ENCODE results near the gene MAPKAPK3. TPM values are rescaled to one million over a fixed set of nuclear protein-coding genes. Genes with fewer than 3 reads are reported as not detected.

MAPKAPK3 gene
- total RNA-seq, 2 experiments from 2014 or later = 204 to 205 TPM

GRCh38 chr3:50630394-50630793, 13.4 kb downstream of the MAPKAPK3 start:
- Mint-ChIP-seq H3K27ac (peak overlapping the region; percentile 61), H3K27me3 (no peaks in the 10 kb centered on the region), H3K4me3 (no peak overlapping the region), H3K36me3 (ENCODE audit: low read depth) (peaks cover 57% of the 10 kb centered on the region), H3K4me1 (ENCODE audit: low read depth) (peaks cover 89% of the 10 kb centered on the region), H3K9me3 (no peaks in the 10 kb centered on the region)
- intact Hi-C loops (cut with micrococcal nuclease) = no loop called here
- ATAC-seq = no peak
- POLR2A ChIA-PET = interaction anchor here (1.4 to 1.9 kb wide), 3 partner anchors 10 to 23 kb away, joined by 4 to 8 read pairs (median 7); partner anchors contain the start of gene MAPKAPK3
- CTCF ChIA-PET = interaction anchor here (1.2 to 8.5 kb wide), 5 partner anchors 10 to 22 kb away, joined by 3 to 47 read pairs (median 4); partner anchors contain the start of gene MAPKAPK3
- no peak for TF ChIP-seq CTCF (IDR thresholded peaks at IDR 0.05)
- no peak for DNase-seq

- Mint-ChIP-seq H3K27ac (no peak overlapping the region), H3K9me3 (no peaks in the 10 kb centered on the region), H3K36me3 (ENCODE audit: low read depth) (peaks cover 54% of the 10 kb centered on the region), H3K4me3 (no peak overlapping the region), H3K27me3 (no peaks in the 10 kb centered on the region), H3K4me1 (ENCODE audit: low read depth) (peaks cover 87% of the 10 kb centered on the region)
- CTCF ChIA-PET = interaction anchor here (1.2 to 8.5 kb wide), 6 partner anchors 9 to 45 kb away, joined by 3 to 47 read pairs (median 6); partner anchors contain the start of gene MAPKAPK3
- DNase-seq (no peak), ATAC-seq (no peak)
- TF ChIP-seq CTCF (IDR thresholded peaks at IDR 0.05) = no peak
- intact Hi-C loops (cut with micrococcal nuclease) = no loop called here
- POLR2A ChIA-PET = interaction anchor here (1.4 to 1.9 kb wide), 3 partner anchors 11 to 22 kb away, joined by 4 to 8 read pairs (median 7); partner anchors contain the start of gene MAPKAPK3
Measured at GRCh38 chr3:50630877-50631276, 13.9 kb downstream of the MAPKAPK3 start.

GRCh38 chr3:50632450-50632849, 15.5 kb downstream of the MAPKAPK3 start:
- TF ChIP-seq CTCF (IDR thresholded peaks at IDR 0.05) = no peak
- peaks cover 88% of the 10 kb centered on the region for H3K4me1 Mint-ChIP-seq (ENCODE audit: low read depth)
- H3K27me3 Mint-ChIP-seq = no peaks in the 10 kb centered on the region
- no peaks in the 10 kb centered on the region for H3K9me3 Mint-ChIP-seq
- ATAC-seq (peak; percentile 61), DNase-seq (peak; percentile 53)
- H3K36me3 Mint-ChIP-seq (ENCODE audit: low read depth) = peaks cover 58% of the 10 kb centered on the region
- ChIA-PET POLR2A (interaction anchor here (0.9 to 1.9 kb wide), 4 partner anchors 16 to 59 kb away, joined by 3 to 8 read pairs (median 4); partner anchors contain the start of gene MAPKAPK3), CTCF (interaction anchor here (0.5 to 8.5 kb wide), 10 partner anchors 8 to 961 kb away, joined by 3 to 47 read pairs (median 4); partner anchors contain the start of gene MAPKAPK3)
- peak overlapping the region; percentile 78 for H3K27ac Mint-ChIP-seq
- no peak overlapping the region for H3K4me3 Mint-ChIP-seq
- intact Hi-C loops (cut with micrococcal nuclease) = no loop called here

- Mint-ChIP-seq H3K36me3 (ENCODE audit: low read depth) (peaks cover 58% of the 10 kb centered on the region), H3K27me3 (no peaks in the 10 kb centered on the region), H3K27ac (peak overlapping the region; percentile 78), H3K4me1 (ENCODE audit: low read depth) (peaks cover 89% of the 10 kb centered on the region), H3K4me3 (no peak overlapping the region), H3K9me3 (no peaks in the 10 kb centered on the region)
- ATAC-seq (no peak), DNase-seq (no peak)
- POLR2A ChIA-PET = interaction anchor here (0.6 to 2.7 kb wide), 6 partner anchors 9 to 76 kb away, joined by 3 to 14 read pairs (median 4); no protein-coding TSS in a partner anchor
- CTCF ChIA-PET = interaction anchor here (0.7 to 8.5 kb wide), 4 partner anchors 14 to 961 kb away, joined by 3 to 47 read pairs (median 23); partner anchors contain the start of gene MAPKAPK3
- intact Hi-C loops (cut with micrococcal nuclease) = no loop called here
- TF ChIP-seq CTCF (IDR thresholded peaks at IDR 0.05) = no peak
Measured at GRCh38 chr3:50633230-50633790, 16.4 kb downstream of the MAPKAPK3 start.

GRCh38 chr3:50635066-50635465, 18.1 kb downstream of the MAPKAPK3 start:
- peaks cover 59% of the 10 kb centered on the region for H3K36me3 Mint-ChIP-seq (ENCODE audit: low read depth)
- no peak overlapping the region for H3K4me3 Mint-ChIP-seq
- no peaks in the 10 kb centered on the region for H3K9me3 Mint-ChIP-seq
- H3K4me1 Mint-ChIP-seq (ENCODE audit: low read depth) = peaks cover 84% of the 10 kb centered on the region
- peak overlapping the region; percentile 13 for H3K27ac Mint-ChIP-seq
- ATAC-seq (no peak), DNase-seq (no peak)
- no peaks in the 10 kb centered on the region for H3K27me3 Mint-ChIP-seq
- intact Hi-C loops (cut with micrococcal nuclease) = no loop called here
- POLR2A ChIA-PET = interaction anchor here (0.9 to 2.7 kb wide), 5 partner anchors 11 to 22 kb away, joined by 3 to 14 read pairs (median 5); no protein-coding TSS in a partner anchor
- CTCF ChIA-PET = interaction anchor here (2.6 to 8.5 kb wide), 3 partner anchors 16 to 19 kb away, joined by 10 to 47 read pairs (median 15); no protein-coding TSS in a partner anchor
- no peak for TF ChIP-seq CTCF (IDR thresholded peaks at IDR 0.05)

Measured in activated CD8-positive, alpha-beta T cell treated with anti-CD3 and anti-CD28 coated beads for 36 hours (primary cell).